Body of pancreas (tissue), 4 donors: ENCODE data around the gene CHMP4B. TPM values are rescaled to one million over a fixed set of nuclear protein-coding genes. Genes with fewer than 3 reads are reported as not detected.

Experiments used
- ATAC-seq: fragments of 150-250 bp; one replicate; pipeline ENCODE4 v1.9.1; 2016
- DNase-seq, 4 donors: peaks; one replicate each; pipeline ENCODE4 v3.0.0-alpha.2; 2019
- H3K27ac ChIP-seq, 4 donors: fragments of 200-600 bp; sonication (generic); 1 replicate in 3 of 4; 2 replicates in 1 of 4; pipeline versions ENCODE4 v1.5.1 to v1.6.1; 2016 to 2019; ENCODE audit warnings: mild to moderate bottlenecking in 1 of 4, mixed read lengths in 1 of 4, moderate library complexity in 1 of 4
- H3K27me3 ChIP-seq, 2 donors: fragments of 200-600 bp; sonication (generic); one replicate each; pipeline ENCODE4 v1.6.0; 2016; ENCODE audit warnings: mild to moderate bottlenecking in 1 of 2
- H3K36me3 ChIP-seq, 2 donors: fragments of 200-600 bp; sonication (generic); replicated peaks in 1 of 2; 2 replicates each; pipeline ENCODE4 v1.5.1; 2016; ENCODE audit warnings: low read depth in 2 of 2; ENCODE audit not compliant: insufficient read depth in 1 of 2
- H3K4me1 ChIP-seq: fragments of 200-600 bp; sonication (generic); one replicate; pipeline ENCODE4 v1.6.0; 2016
- H3K4me3 ChIP-seq, 2 donors: fragments of 200-600 bp; sonication (generic); 1 replicate in 1 of 2; 2 replicates in 1 of 2; pipeline ENCODE4 v1.5.1; 2016 to 2019
- H3K9me3 ChIP-seq, 3 donors: fragments of 200-600 bp; sonication (generic); 1 replicate in 2 of 3; 2 replicates in 1 of 3; pipeline ENCODE4 v1.5.1; 2016
- CTCF ChIP-seq, 7 experiments: fragments of 450-650 bp in 4 of 7; fragments of 200-600 bp in 3 of 7; sonication (generic) in 3 of 7; IDR thresholded peaks; one replicate each; pipeline ENCODE4 v1.5.1; 2016 to 2019; ENCODE audit warnings: antibody characterized with exemption in 7 of 7
- POLR2A ChIP-seq, 3 donors: fragments of 450-650 bp; IDR thresholded peaks; one replicate each; pipeline ENCODE4 v1.6.1; 2016; ENCODE audit warnings: antibody characterized with exemption in 3 of 3, mild to moderate bottlenecking in 2 of 3
- WGBS, 2 donors: methylation state at CpG; one replicate each; pipeline ENCODE4 v1.1.5; 2017; 5-methylcytosine and 5-hydroxymethylcytosine counted together
- intact Hi-C: fragments of 100-400 bp; cut with DNase I; formaldehyde crosslinking; loops from one replicate; pipeline ENCODE4 v1.15.1; 2023
- total RNA-seq, 2 donors: library from RNA; depleted of rRNA; stranded (reverse); fragments of >200 nt; gene quantifications; one replicate each; pipeline ENCODE4 v1.1.0, GENCODE V29; 2016

CHMP4B gene
- total RNA-seq, 2 donors from 2014 or later: 24.1 to 43.3 TPM

GRCh38 chr20:33858666-33859065, 47.5 kb downstream of the CHMP4B start:
- no peaks in the 10 kb centered on the region for H3K9me3 ChIP-seq
- no peak for TF ChIP-seq POLR2A (IDR thresholded peaks at IDR 0.05)
- H3K4me3 ChIP-seq: no peak overlapping the region
- H3K27me3 ChIP-seq: no peaks in the 10 kb centered on the region
- DNase-seq (no peak), ATAC-seq (no peak)
- H3K27ac ChIP-seq: no peak overlapping the region
- H3K4me1 ChIP-seq: peaks cover 5% of the 10 kb centered on the region
- WGBS, 2 donors: 89 to 96% methylated on average over 2 to 4 of the region's 4 CpGs
- intact Hi-C loops: no loop called here
- H3K36me3 ChIP-seq: peaks cover 0 to 5% of the 10 kb centered on the region in 2 donors

DNA sequence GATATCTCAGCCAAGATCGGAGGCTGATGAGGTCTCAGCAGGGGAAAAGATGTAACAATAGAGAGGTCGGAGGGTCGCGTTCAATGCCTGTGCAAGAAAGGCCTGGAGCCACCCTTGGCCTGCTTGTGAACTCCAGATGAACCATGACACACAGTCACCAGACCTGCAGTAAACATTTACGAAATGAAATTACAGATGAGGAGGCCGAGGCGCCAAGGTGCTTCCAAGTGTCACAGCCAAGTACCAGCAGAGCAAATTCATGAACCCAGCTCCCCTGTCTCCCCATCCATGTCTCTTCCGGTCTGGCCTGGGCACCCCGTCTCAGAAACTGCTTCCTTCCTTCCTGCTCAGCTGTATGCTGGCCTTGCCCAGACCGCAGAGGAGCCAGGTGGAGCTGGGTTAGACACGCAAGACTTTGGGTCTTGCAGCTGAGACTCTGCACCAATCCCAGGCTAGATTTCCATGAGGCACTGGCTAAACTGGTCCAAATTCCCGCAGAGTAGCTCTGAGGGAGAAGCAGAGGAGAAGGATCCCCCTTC, 48.1 kb downstream of the CHMP4B start:
- no peaks in the 10 kb centered on the region for H3K9me3 ChIP-seq
- H3K27ac ChIP-seq: no peak overlapping the region
- peaks cover 5% of the 10 kb centered on the region for H3K4me1 ChIP-seq
- WGBS, 2 donors: 71 to 80% methylated on average over 12 of the region's 12 CpGs
- DNase-seq (no peak), ATAC-seq (no peak)
- no peaks in the 10 kb centered on the region for H3K27me3 ChIP-seq
- H3K4me3 ChIP-seq: no peak overlapping the region
- H3K36me3 ChIP-seq: peaks cover 0 to 5% of the 10 kb centered on the region in 2 donors
- intact Hi-C loops: no loop called here
- TF ChIP-seq POLR2A (IDR thresholded peaks at IDR 0.05) (no peak), CTCF (IDR thresholded peaks at IDR 0.05) (no peak)

GRCh38 chr20:33859751-33860150, 48.6 kb downstream of the CHMP4B start:
- Histone ChIP-seq H3K36me3 (no peaks in the 10 kb centered on the region), H3K4me3 (no peak overlapping the region), H3K27ac (no peak overlapping the region), H3K9me3 (no peaks in the 10 kb centered on the region), H3K4me1 (peaks cover 5% of the 10 kb centered on the region), H3K27me3 (no peaks in the 10 kb centered on the region)
- no peak for TF ChIP-seq CTCF (IDR thresholded peaks at IDR 0.05)
- TF ChIP-seq POLR2A (IDR thresholded peaks at IDR 0.05): no peak
- no peak for DNase-seq
- intact Hi-C loops: no loop called here
- 64 to 74% methylated on average over 1 to 3 of the region's 3 CpGs for WGBS, 2 donors
- no peak for ATAC-seq

GRCh38 chr20:33861458-33861857, 50.3 kb downstream of the CHMP4B start:
- intact Hi-C loops: no loop called here
- ATAC-seq: no peak

DNA sequence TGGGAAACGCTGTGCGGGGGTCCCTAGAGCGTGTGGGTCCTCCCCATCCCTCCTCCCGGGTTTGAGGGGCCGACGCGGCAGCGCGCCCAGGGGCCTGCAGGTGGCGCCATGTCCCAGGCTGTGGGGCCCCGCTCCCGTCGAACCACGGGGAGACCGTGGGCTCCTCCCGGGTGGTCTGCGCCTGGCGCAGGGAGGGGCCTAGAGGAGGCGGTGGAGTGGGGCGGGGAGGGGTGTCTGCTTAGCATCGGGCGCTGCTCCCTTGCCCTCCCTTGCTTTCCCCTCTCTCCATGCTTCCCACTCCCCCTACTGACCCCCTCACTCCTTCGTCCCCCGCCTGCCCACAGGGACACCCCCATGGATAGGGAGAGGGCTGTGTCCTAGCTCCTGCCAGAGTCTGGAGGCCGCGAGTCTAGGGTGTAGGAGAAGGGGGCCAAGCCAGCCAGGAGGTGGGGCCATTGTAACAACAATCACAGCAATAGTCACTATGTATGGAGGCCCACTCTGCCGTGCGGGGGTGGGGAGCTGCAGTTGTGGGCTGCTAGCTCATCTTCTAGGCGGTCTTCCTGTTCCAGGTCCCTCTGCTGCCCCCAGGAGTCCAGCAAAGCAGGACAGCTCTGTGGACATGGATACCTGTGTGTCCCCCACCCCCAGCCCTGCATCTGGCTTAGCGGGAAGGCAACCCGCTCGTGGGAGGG, 51.7 kb downstream of the CHMP4B start:
- DNase-seq: peak; percentile 30 to 52 (median 38)
- Histone ChIP-seq H3K9me3 (no peaks in the 10 kb centered on the region), H3K27me3 (no peaks in the 10 kb centered on the region), H3K27ac (no peak overlapping the region), H3K4me1 (peaks cover 5% of the 10 kb centered on the region), H3K4me3 (no peak overlapping the region), H3K36me3 (no peaks in the 10 kb centered on the region)
- peak; percentile 57 to 67 (median 63) for TF ChIP-seq CTCF (IDR thresholded peaks at IDR 0.05)
- no peak for TF ChIP-seq POLR2A (IDR thresholded peaks at IDR 0.05)
- intact Hi-C loops: no loop called here
- 18 to 62% methylated on average over 5 to 32 of the region's 32 CpGs for WGBS, 2 donors
- ATAC-seq: peak; percentile 44

More at GRCh38 chr20:33861458-33861857, 50.3 kb downstream of the CHMP4B start:
- Histone ChIP-seq H3K4me3 (no peak overlapping the region), H3K9me3 (no peaks in the 10 kb centered on the region), H3K36me3 (no peaks in the 10 kb centered on the region), H3K27ac (no peak overlapping the region), H3K27me3 (no peaks in the 10 kb centered on the region), H3K4me1 (peaks cover 5% of the 10 kb centered on the region)
- TF ChIP-seq CTCF (IDR thresholded peaks at IDR 0.05): no peak
- no peak for TF ChIP-seq POLR2A (IDR thresholded peaks at IDR 0.05)
- DNase-seq: no peak
- WGBS, 2 donors: 78% methylated on average over 9 of the region's 9 CpGs; no CpG with 5 or more reads in 1 of the 2 donors
